NCI-H128 (cell line): ENCODE measurements around the gene CNOT11.
A peak's percentile ranks its signal among the peaks of the same experiment; 100 is the strongest.
"Not testable (repeated sequence)": the region's sequence is repeated elsewhere in the genome, so short reads cannot be mapped to it uniquely, and the experiment has no call there.

Experiments used
- DNase-seq: peaks from one replicate; lab custom pipeline; 2025; ENCODE audit not compliant: unreplicated experiment; lab: John Stamatoyannopoulos, UW

CNOT11 gene

DNA sequence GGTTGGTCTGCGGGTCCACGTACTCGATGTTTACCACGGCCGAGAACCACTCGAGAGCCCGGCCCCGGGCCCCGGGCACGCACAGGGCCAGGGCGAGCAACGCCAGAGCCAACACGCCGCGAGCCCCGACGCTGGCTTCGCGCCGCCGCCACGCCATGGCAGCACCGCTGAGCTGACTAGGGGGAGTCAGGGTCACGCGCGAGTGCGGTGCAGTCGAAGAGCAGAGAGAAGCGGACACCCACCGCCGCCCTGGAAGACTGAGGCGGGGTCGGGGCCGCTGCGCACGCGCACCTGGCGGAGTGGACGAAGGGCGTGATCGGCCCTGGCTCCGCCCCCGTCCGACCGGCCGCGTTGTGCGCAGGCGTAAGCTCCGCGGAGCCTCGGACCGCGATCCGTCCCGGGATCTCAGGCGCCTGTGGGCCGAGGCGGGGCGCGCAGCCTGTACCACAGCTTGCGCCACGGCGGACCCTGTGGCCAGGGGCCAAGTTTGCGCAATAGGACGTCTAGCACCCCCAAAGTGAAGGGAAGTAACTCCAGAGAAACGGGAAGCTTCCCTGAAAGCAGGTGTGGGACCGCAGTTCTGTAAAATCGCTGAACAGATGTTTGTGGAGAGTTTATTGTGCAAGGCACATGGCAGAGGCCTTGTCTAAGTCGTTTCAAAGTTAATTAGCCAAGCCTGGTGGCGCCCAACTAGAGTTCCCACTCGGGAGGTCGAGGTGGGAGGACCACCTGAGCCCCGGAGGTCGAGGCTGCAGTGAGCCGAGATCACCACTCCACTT, 55.9 kb downstream of the CNOT11 start, which contains the start of gene RNF149:
TSS of gene RNF149 (minus strand) at position 270 of the 779 bp plus-strand sequence. CDS start at position 157, 113 bp downstream.
- peak; percentile 78 for DNase-seq

- DNase-seq = no peak
Measured at GRCh38 chr2:101310090-101310833, 57.6 kb downstream of the CNOT11 start.

DNA sequence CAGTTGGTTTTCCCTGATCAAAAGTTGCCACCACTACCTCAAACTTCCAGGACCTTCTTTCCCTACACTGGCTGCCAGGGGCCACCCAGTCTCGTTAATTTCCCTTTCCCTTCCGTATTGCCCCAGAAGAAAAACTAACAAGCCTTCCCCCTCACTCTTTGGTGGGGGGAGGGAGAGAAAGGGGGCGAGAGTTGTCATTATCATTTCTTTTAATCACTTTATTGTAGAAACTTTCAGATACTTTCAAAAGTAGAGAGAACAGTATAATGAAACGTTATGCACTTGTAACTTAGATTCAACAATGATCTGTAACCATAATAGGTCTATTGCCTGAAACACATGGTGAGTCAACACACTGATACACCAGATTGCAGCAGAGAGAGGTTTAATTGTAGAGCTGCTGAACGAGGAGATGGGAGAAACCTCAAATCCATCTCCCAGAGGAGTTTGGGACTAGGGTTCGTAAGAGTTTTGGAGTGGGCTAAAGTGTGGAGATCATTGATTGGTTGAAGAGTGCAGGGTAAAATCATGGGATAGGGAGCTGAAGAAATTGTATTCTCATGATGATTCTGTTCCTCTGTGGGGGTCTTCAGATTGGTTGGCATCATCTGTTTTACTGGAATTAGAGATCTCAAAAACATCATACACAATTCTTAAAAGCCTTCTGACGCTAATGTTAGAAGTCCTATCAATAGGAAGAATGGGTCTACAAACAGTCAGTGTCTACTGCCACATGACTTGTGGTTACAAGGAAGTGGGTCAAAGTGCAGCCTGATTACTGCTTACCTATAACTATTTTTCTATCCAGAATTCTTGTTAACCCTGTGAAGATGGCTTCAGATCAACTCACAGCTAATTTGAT, 58.4 kb downstream of the CNOT11 start:
- no peak for DNase-seq

GRCh38 chr2:101311696-101312017, 59.0 kb downstream of the CNOT11 start:
- DNase-seq = no peak

- DNase-seq = not testable (repeated sequence)
Measured at GRCh38 chr2:101316568-101316967, 63.9 kb downstream of the CNOT11 start.
